OCI-LY3 (cell line): ENCODE data around the gene ZKSCAN1.
A peak's percentile ranks its signal among the peaks of the same experiment; 100 is the strongest.

ENCODE experiments used
- H2AFZ ChIP-seq: fragments of 200-600, 300-600 bp; shearing (Covaris generic); 2 replicates; pipeline ENCODE4 v1.6.0; 2014; ENCODE audit warnings: antibody characterized with exemption, low read depth, low read length
- H3K27ac ChIP-seq: fragments of 200-600, 300-600 bp; sonication (generic); 2 replicates; pipeline ENCODE4 v1.5.1; 2014; ENCODE audit warnings: mild to moderate bottlenecking, low read length, moderate library complexity, mixed read lengths
- H3K27me3 ChIP-seq: fragments of 200-600, 300-600 bp; sonication (generic); 2 replicates; pipeline ENCODE4 v1.6.1; 2014; ENCODE audit warnings: low read depth, low read length, mixed read lengths
- H3K36me3 ChIP-seq: fragments of 200-600, 300-600 bp; sonication (generic); replicated peaks from 2 replicates; pipeline ENCODE3; 2014; ENCODE audit warnings: low read depth, low read length, mixed read lengths
- H3K4me1 ChIP-seq: fragments of 300-600, 200-600 bp; sonication (generic); 2 replicates; pipeline ENCODE4 v1.6.1; 2014; ENCODE audit warnings: low read length, mixed read lengths
- H3K4me2 ChIP-seq: fragments of 200-600, 300-600 bp; sonication (generic); 2 replicates; pipeline ENCODE4 v1.6.1; 2014; ENCODE audit warnings: low read length, mixed read lengths
- H3K4me3 ChIP-seq: fragments of 300-600, 200-600 bp; sonication (generic); 2 replicates; pipeline ENCODE4 v1.5.1; 2014; ENCODE audit warnings: antibody characterized with exemption, mild to moderate bottlenecking, low read length, moderate library complexity
- H3K79me2 ChIP-seq: fragments of 300-600, 200-600 bp; shearing (Covaris generic); 2 replicates; pipeline ENCODE4 v1.6.1; 2014; ENCODE audit warnings: mild to moderate bottlenecking, low read length, mixed read lengths
- H3K9ac ChIP-seq: fragments of 300-600, 200-600 bp; shearing (Covaris generic); 2 replicates; pipeline ENCODE4 v1.6.0; 2014; ENCODE audit warnings: mild to moderate bottlenecking, low read length, moderate library complexity
- H3K9me3 ChIP-seq: fragments of 200-600, 300-600 bp; shearing (Covaris generic); 2 replicates; pipeline ENCODE4 v1.6.1; 2014; ENCODE audit warnings: low read length, mixed read lengths; ENCODE audit not compliant: insufficient read depth
- H4K20me1 ChIP-seq: fragments of 200-600, 300-600 bp; sonication (generic); 2 replicates; pipeline ENCODE4 v1.6.1; 2016; ENCODE audit warnings: low read length, mixed read lengths; ENCODE audit not compliant: insufficient read depth
- EZH2phosphoT487 ChIP-seq: fragments of 200-600 bp; shearing (Covaris generic); IDR thresholded peaks from 2 replicates; pipeline ENCODE4 v1.6.1; 2018; ENCODE audit warnings: antibody characterized with exemption, mixed run types, low read depth
- TF ChIP-seq, protein P1 (sequence below): fragments of 200-600, 300-600 bp; sonication (generic); IDR thresholded peaks from 2 replicates; pipeline ENCODE4 v1.5.1; 2014; ENCODE audit warnings: antibody characterized with exemption, low read length, low read depth

ZKSCAN1 gene

DNA sequence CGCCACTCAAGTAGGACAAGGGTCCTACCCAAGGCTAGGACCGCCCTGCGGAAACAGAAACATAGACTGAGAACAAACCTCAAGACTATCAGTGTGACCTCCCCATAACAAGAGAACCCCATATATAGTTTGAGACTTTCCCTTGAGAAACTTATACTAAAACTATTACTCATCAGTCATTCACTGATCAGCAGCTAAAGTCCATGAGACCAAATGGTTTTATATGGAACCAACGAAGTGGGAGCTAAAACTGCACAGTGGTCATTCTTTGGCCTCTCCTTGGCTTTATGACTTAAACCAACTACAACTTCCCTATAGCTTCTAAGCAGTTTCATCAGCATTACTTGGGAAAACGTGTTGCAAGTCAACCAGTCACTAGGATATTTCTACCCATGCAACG, 20.5 kb downstream of the ZKSCAN1 start:
- Histone ChIP-seq H3K36me3 (peaks cover 39% of the 10 kb centered on the region), H3K27ac (no peak overlapping the region), H4K20me1 (no peaks in the 10 kb centered on the region; the same call in 1 of the 2 replicates), H3K79me2 (no peaks in the 10 kb centered on the region), H3K27me3 (no peaks in the 10 kb centered on the region), H3K4me3 (no peak overlapping the region), H3K4me1 (no peaks in the 10 kb centered on the region), H2AFZ (no peak overlapping the region), H3K9ac (no peak overlapping the region), H3K4me2 (no peak overlapping the region), H3K9me3 (no peaks in the 10 kb centered on the region)
- TF ChIP-seq EZH2phosphoT487, result no peak
- TF ChIP-seq, protein P1, sequence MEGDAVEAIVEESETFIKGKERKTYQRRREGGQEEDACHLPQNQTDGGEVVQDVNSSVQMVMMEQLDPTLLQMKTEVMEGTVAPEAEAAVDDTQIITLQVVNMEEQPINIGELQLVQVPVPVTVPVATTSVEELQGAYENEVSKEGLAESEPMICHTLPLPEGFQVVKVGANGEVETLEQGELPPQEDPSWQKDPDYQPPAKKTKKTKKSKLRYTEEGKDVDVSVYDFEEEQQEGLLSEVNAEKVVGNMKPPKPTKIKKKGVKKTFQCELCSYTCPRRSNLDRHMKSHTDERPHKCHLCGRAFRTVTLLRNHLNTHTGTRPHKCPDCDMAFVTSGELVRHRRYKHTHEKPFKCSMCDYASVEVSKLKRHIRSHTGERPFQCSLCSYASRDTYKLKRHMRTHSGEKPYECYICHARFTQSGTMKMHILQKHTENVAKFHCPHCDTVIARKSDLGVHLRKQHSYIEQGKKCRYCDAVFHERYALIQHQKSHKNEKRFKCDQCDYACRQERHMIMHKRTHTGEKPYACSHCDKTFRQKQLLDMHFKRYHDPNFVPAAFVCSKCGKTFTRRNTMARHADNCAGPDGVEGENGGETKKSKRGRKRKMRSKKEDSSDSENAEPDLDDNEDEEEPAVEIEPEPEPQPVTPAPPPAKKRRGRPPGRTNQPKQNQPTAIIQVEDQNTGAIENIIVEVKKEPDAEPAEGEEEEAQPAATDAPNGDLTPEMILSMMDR, result no peak

DNA sequence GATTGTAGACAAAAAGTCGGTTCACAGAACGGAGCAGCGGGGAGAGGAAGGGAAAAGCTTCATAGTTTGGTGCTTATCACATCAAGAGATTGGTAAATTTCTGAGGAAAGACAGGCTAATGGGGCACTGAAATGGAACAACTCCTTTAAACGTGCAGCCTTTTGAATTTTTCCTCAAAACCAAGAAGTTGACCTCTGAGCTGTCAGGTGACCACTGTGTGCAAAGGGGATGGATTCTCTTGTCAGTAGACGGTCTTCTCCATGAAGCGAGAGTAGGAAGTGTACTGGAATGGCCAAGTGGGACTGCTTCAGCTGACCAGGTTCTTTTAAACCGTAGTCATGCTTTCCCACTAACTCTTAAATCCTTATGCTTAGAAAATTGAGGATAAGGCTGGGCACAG, 22.9 kb downstream of the ZKSCAN1 start:
- Histone ChIP-seq H4K20me1 (no peaks in the 10 kb centered on the region; the same call in 1 of the 2 replicates), H3K79me2 (no peaks in the 10 kb centered on the region), H3K27me3 (no peaks in the 10 kb centered on the region)

DNA sequence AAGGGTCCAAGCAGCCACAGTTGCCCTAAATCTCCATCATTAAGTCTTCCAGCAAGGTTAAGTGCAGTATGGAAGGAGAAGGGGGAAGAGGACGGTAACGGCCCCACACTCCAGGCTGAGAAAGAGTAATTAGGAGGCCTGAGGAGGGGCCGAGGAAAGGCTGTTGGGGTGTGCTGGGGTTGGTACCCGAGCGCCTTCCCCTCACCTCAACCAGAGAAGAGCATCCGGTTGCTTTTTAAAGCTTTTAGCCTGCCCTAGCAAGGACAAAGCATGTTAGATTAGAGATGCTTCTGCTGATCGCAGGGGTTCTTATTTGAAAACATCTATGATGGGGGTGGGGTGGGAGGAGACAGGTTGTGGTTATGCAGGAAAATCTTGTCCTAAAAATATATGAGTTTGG, 25.2 kb downstream of the ZKSCAN1 start:
- H4K20me1 ChIP-seq, result no peaks in the 10 kb centered on the region; the same call in 1 of the 2 replicates
- TF ChIP-seq, protein P1, result no peak
- no peak for TF ChIP-seq EZH2phosphoT487
- no peak overlapping the region for H2AFZ ChIP-seq
- H3K27ac ChIP-seq, result no peak overlapping the region
- H3K9ac ChIP-seq, result no peak overlapping the region
- H3K79me2 ChIP-seq, result no peaks in the 10 kb centered on the region
- H3K4me3 ChIP-seq, result no peak overlapping the region
- H3K9me3 ChIP-seq, result no peaks in the 10 kb centered on the region
- H3K4me2 ChIP-seq, result no peak overlapping the region
- no peaks in the 10 kb centered on the region for H3K27me3 ChIP-seq
- H3K36me3 ChIP-seq, result peaks cover 15% of the 10 kb centered on the region
- no peaks in the 10 kb centered on the region for H3K4me1 ChIP-seq

More for the DNA sequence above, 22.9 kb downstream of the ZKSCAN1 start:
- H3K4me2 ChIP-seq, result no peak overlapping the region
- TF ChIP-seq, protein P1, result no peak
- TF ChIP-seq EZH2phosphoT487, result no peak
- H3K9ac ChIP-seq, result no peak overlapping the region
- no peaks in the 10 kb centered on the region for H3K9me3 ChIP-seq
- no peak overlapping the region for H3K27ac ChIP-seq
- H3K4me3 ChIP-seq, result no peak overlapping the region
- H3K4me1 ChIP-seq, result no peaks in the 10 kb centered on the region
- no peak overlapping the region for H2AFZ ChIP-seq
- H3K36me3 ChIP-seq, result peaks cover 35% of the 10 kb centered on the region

DNA sequence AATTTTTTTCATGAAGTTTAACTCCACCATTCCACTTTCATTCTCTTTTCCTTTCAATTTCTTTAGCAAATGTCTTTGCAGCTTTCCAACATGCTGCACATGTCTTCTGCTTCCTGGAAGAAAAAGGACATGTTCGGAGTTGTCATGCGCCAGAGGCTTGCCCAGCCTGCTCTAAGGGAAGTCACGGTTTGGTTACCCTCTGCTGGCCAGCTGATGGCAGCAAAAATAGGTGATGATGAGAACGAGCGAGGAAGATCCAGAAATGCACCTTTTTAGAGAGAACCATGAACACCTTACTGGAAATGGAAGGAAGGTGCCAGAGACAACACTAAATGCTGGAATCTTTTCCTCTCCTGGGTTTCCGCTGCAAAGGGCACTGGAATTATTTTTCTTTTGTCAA, 29.3 kb downstream of the ZKSCAN1 start:
- no peak overlapping the region for H3K4me3 ChIP-seq
- no peaks in the 10 kb centered on the region for H3K36me3 ChIP-seq
- TF ChIP-seq, protein P1, result 0 out of 2 replicates have a peak, but pooled peaks have one; percentile 5
- TF ChIP-seq EZH2phosphoT487, result no peak
- no peaks in the 10 kb centered on the region for H4K20me1 ChIP-seq
- H3K27me3 ChIP-seq, result no peaks in the 10 kb centered on the region
- H3K4me2 ChIP-seq, result no peak overlapping the region
- no peaks in the 10 kb centered on the region for H3K9me3 ChIP-seq
- no peak overlapping the region for H3K9ac ChIP-seq
- peaks cover under 1% of the 10 kb centered on the region; the same call in 1 of the 2 replicates for H3K79me2 ChIP-seq
- H2AFZ ChIP-seq, result no peak overlapping the region
- H3K4me1 ChIP-seq, result peaks cover 4% of the 10 kb centered on the region
- no peak overlapping the region for H3K27ac ChIP-seq
